K562 (cell line): ENCODE results near the gene ZCCHC14. TPM values are rescaled to one million over a fixed set of nuclear protein-coding genes. Genes with fewer than 3 reads are reported as not detected.

Experiments
- CREM ChIP-seq: IDR thresholded peaks from 2 replicates; pipeline ENCODE4 v1.6.1; 2014; ENCODE audit warnings: antibody characterized with exemption, low read depth
- CXXC5 ChIP-seq: fragments of 250-450 bp; sonication (Bioruptor Pico); IDR thresholded peaks from 2 replicates; pipeline ENCODE4 v1.8.0; 2022; ENCODE audit warnings: inconsistent platforms, mild to moderate bottlenecking, moderate library complexity
- ESRRA ChIP-seq: fragments of 450-650 bp; IDR thresholded peaks from 2 replicates; pipeline ENCODE4 v1.6.1; 2014; ENCODE audit warnings: low read depth, mild to moderate bottlenecking, moderate library complexity, borderline replicate concordance
- GABPB1 ChIP-seq: sonication (generic); formaldehyde crosslinking; IDR thresholded peaks from 2 replicates; pipeline ENCODE4 v1.8.0; 2022; ENCODE audit warnings: mild to moderate bottlenecking, missing genetic modification reagents
- GTF2A2 ChIP-seq: IDR thresholded peaks from 2 replicates; pipeline ENCODE4 v1.6.1; 2016; ENCODE audit warnings: mild to moderate bottlenecking, missing genetic modification characterization, missing compliant biosample characterization
- HMG20A ChIP-seq: fragments of 450-650 bp; formaldehyde crosslinking; conservative IDR thresholded peaks from 2 replicates; pipeline ENCODE4 v1.4.0; 2020; ENCODE audit warnings: mild to moderate bottlenecking, mixed read lengths
- NFIC ChIP-seq: fragments of 450-650 bp; IDR thresholded peaks from 2 replicates; pipeline ENCODE4 v1.6.1; 2017; ENCODE audit warnings: mild to moderate bottlenecking, inconsistent platforms
- NFYB ChIP-seq: IDR thresholded peaks from 2 replicates; pipeline ENCODE4 v1.6.1; 2011; ENCODE audit warnings: mild to moderate bottlenecking, moderate library complexity; ENCODE audit not compliant: insufficient read length; ENCODE audit errors: extremely low read depth
- NUFIP1 ChIP-seq: fragments of 450-650 bp; IDR thresholded peaks from 2 replicates; pipeline ENCODE4 v1.6.1; 2018; ENCODE audit not compliant: partially characterized antibody
- POLR2H ChIP-seq: IDR thresholded peaks from 2 replicates; pipeline ENCODE4 v1.6.1; 2016; ENCODE audit warnings: missing genetic modification characterization, low read depth, mild to moderate bottlenecking, control low read depth, missing compliant biosample characterization, moderate library complexity
- POLR3A ChIP-seq: IDR thresholded peaks from 2 replicates; pipeline ENCODE4 v1.6.1; 2011; ENCODE audit warnings: borderline replicate concordance, mild to moderate bottlenecking, moderate library complexity; ENCODE audit not compliant: insufficient read length, insufficient read depth; ENCODE audit errors: extremely low read depth
- PTBP1 ChIP-seq: fragments of 200-400 bp; formaldehyde crosslinking; IDR thresholded peaks from 2 replicates; pipeline ENCODE4 v1.6.1; 2017; ENCODE audit warnings: low read depth, low read length
- PURB ChIP-seq: sonication (generic); formaldehyde crosslinking; IDR thresholded peaks from 2 replicates; pipeline ENCODE4 v1.9.0; 2021; ENCODE audit warnings: low read depth, mild to moderate bottlenecking, missing genetic modification reagents
- SIN3A ChIP-seq, 2 experiments: fragments of 150-350 bp in 1 of 2; IDR thresholded peaks; 2 replicates each; pipeline ENCODE4 v1.6.1; 2011 to 2016; ENCODE audit warnings: borderline replicate concordance in 2 of 2, low read depth in 2 of 2, low read length in 2 of 2, mild to moderate bottlenecking in 2 of 2, moderate library complexity in 2 of 2; ENCODE audit not compliant: control insufficient read depth in 1 of 2
- SMAD4 ChIP-seq: fragments of 250-450 bp; sonication (Bioruptor Pico); conservative IDR thresholded peaks from 2 replicates; pipeline ENCODE4 v1.8.0; 2021; ENCODE audit warnings: inconsistent platforms, mild to moderate bottlenecking, moderate library complexity
- SP1 ChIP-seq: sonication (generic); formaldehyde crosslinking; IDR thresholded peaks from 2 replicates; pipeline ENCODE4 v1.8.1; 2022; ENCODE audit warnings: mild to moderate bottlenecking, missing genetic modification reagents
- TOE1 ChIP-seq, 2 experiments: fragments of 450-650 bp in 1 of 2; sonication (generic) in 1 of 2; formaldehyde crosslinking in 1 of 2; IDR thresholded peaks; 2 replicates each; pipeline versions ENCODE4 v1.7.1 to v1.8.0; 2016 to 2022; ENCODE audit warnings: borderline replicate concordance in 2 of 2, mild to moderate bottlenecking in 2 of 2, antibody characterized with exemption in 1 of 2, inconsistent platforms in 1 of 2, low read depth in 1 of 2, missing genetic modification reagents in 1 of 2, moderate library complexity in 1 of 2
- USF1 ChIP-seq: sonication (generic); formaldehyde crosslinking; IDR thresholded peaks from 2 replicates; pipeline ENCODE4 v1.9.0; 2022; ENCODE audit warnings: mild to moderate bottlenecking, missing genetic modification reagents
- polyA plus RNA-seq, 8 experiments: library from polyadenylated mRNA; depleted of rRNA in 4 of 8; stranded (reverse) in 5 of 8; unstranded in 3 of 8; fragments of >200 nt; fragmentation: Nextera tagmentation in 2 of 8; fragmentation: Illumina TruSeq in 1 of 8; extraction: Ambion mirVana in 2 of 8; extraction: Trizol in 1 of 8; gene quantifications; 2 replicates each; pipeline versions ENCODE4 v1.2.1 to v1.2.3, GENCODE V29; 2011 to 2014; ENCODE audit warnings: inconsistent platforms in 1 of 8, missing spikeins in 1 of 8
- total RNA-seq, 7 experiments: library from RNA; depleted of rRNA in 6 of 7; stranded (reverse); fragments of >200 nt in 6 of 7; fragmentation: Illumina TruSeq in 2 of 7; extraction: Trizol in 2 of 7; gene quantifications; 2 replicates each; pipeline versions ENCODE4 v1.2.1 to v1.2.3, GENCODE V29; 2011 to 2021; ENCODE audit warnings: low replicate concordance in 1 of 7
- TF ChIP-seq, protein P1 (sequence below), 2 experiments: fragments of 200-800 bp in 1 of 2; sonication (Bioruptor generic) in 1 of 2; sonication (generic) in 1 of 2; formaldehyde crosslinking in 1 of 2; IDR thresholded peaks in 1 of 2; conservative IDR thresholded peaks in 1 of 2; 2 replicates each; pipeline versions ENCODE4 v1.5.0 to v1.6.1; 2016 to 2020; ENCODE audit warnings: missing compliant biosample characterization in 1 of 2, missing genetic modification characterization in 1 of 2, missing genetic modification reagents in 1 of 2
- TF ChIP-seq, protein P2 (sequence below), 2 experiments: fragments of 450-650 bp; conservative IDR thresholded peaks; 2 replicates each; pipeline ENCODE4 v1.6.1; 2017; ENCODE audit warnings: mild to moderate bottlenecking in 2 of 2, moderate library complexity in 2 of 2
- TF ChIP-seq, protein P3 (sequence below): sonication (generic); formaldehyde crosslinking; IDR thresholded peaks from 2 replicates; pipeline ENCODE4 v1.5.0; 2020; ENCODE audit warnings: missing genetic modification reagents

The ZCCHC14 gene
- total and polyA plus RNA-seq, 9 of the 15 experiments (the other 6 are each of a cell fraction or from before 2014, with no cell fraction given) = 1.5 to 12.4 (median 2.9) TPM

DNA sequence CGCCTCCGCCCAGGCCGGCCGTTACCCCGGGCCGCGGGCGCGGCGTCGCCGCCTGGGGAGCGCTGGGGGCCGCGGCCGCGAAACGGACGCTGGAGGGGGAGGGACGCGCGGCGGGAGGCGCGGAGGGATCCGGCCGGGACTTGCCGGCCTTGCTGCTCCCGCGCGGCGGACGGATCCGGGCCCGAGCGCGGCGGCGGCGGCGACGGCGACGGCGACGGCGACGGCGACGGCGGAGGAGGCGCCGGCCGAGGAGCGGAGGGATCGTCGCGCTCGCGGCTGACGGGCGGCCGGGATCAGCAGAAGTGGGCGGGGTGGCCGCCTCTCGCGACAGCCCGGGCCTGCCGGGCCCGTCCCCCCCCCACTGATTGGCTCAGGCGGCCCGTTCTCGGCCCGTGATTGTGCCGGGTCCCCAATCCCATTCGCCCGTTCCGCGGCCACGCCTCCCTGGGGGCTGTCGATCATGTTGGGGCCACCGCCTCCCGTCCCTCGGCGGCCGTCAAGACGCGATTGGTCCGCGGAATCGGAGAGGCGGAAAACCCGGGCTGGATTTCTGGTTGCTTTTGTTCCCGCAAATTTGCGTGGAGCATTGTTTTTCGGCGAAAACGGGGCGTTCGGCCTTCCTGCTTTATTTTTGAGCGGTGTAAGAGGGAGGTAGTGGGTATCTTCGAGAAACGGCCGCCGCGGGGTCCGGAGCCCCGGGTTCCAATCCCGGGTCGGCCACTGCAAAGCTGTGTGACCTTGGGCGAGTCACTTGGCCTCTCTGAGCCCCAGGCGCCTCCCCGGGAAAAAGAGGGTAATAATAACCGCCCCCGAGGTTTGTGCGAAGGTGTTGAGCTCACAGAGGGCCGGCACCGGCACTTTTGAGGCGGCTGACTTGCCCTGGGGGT lies at the start of gene ZCCHC14 (continued):
- TF ChIP-seq, protein P1, sequence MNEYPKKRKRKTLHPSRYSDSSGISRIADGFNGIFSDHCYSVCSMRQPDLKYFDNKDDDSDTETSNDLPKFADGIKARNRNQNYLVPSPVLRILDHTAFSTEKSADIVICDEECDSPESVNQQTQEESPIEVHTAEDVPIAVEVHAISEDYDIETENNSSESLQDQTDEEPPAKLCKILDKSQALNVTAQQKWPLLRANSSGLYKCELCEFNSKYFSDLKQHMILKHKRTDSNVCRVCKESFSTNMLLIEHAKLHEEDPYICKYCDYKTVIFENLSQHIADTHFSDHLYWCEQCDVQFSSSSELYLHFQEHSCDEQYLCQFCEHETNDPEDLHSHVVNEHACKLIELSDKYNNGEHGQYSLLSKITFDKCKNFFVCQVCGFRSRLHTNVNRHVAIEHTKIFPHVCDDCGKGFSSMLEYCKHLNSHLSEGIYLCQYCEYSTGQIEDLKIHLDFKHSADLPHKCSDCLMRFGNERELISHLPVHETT (CRISPR knock-in tag; conservative IDR thresholded peaks at IDR 0.05 in 1 of 2, IDR thresholded peaks at IDR 0.05 in 1 of 2) = peak in 1 of 2 experiments; percentile 100; a peak in 2 of 4 replicates
- TF ChIP-seq ESRRA = peak; percentile 68
- TF ChIP-seq GTF2A2 = no peak
- peak; percentile 94 for TF ChIP-seq SMAD4 (CRISPR knock-in tag)
- TF ChIP-seq, protein P2, sequence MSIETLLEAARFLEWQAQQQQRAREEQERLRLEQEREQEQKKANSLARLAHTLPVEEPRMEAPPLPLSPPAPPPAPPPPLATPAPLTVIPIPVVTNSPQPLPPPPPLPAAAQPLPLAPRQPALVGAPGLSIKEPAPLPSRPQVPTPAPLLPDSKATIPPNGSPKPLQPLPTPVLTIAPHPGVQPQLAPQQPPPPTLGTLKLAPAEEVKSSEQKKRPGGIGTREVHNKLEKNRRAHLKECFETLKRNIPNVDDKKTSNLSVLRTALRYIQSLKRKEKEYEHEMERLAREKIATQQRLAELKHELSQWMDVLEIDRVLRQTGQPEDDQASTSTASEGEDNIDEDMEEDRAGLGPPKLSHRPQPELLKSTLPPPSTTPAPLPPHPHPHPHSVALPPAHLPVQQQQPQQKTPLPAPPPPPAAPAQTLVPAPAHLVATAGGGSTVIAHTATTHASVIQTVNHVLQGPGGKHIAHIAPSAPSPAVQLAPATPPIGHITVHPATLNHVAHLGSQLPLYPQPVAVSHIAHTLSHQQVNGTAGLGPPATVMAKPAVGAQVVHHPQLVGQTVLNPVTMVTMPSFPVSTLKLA (conservative IDR thresholded peaks at IDR 0.05) = peak in 1 of 2 experiments; percentile 48; a peak in 3 of 4 replicates
- TF ChIP-seq NFIC = no peak
- peak; percentile 85; the same call in 1 of the 2 replicates for TF ChIP-seq PTBP1
- no peak for TF ChIP-seq POLR3A
- no peak for TF ChIP-seq HMG20A (CRISPR knock-in tag)
- no peak for TF ChIP-seq NUFIP1
- no peak for TF ChIP-seq POLR2H (tag)
- peak; percentile 31 to 66; a peak in 2 of 4 replicates for TF ChIP-seq SIN3A (IDR thresholded peaks at IDR 0.05; ENCODE audit: borderline replicate concordance in 2 of 2, control insufficient read depth in 1 of 2, low read depth in 2 of 2, low read length in 2 of 2)
- peak; percentile 87 for TF ChIP-seq SP1 (CRISPR knock-in tag)
- TF ChIP-seq GABPB1 (CRISPR knock-in tag) = peak; percentile 51; the same call in 1 of the 2 replicates
- TF ChIP-seq PURB (CRISPR knock-in tag) = no peak
- TF ChIP-seq CXXC5 = peak; percentile 95
- peak; percentile 91 for TF ChIP-seq CREM
- peak; percentile 92 for TF ChIP-seq NFYB
- TF ChIP-seq USF1 (CRISPR knock-in tag) = peak; percentile 73
- TF ChIP-seq, protein P3, sequence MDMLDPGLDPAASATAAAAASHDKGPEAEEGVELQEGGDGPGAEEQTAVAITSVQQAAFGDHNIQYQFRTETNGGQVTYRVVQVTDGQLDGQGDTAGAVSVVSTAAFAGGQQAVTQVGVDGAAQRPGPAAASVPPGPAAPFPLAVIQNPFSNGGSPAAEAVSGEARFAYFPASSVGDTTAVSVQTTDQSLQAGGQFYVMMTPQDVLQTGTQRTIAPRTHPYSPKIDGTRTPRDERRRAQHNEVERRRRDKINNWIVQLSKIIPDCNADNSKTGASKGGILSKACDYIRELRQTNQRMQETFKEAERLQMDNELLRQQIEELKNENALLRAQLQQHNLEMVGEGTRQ (CRISPR knock-in tag) = peak; percentile 40
- peak; percentile 74; the same call in 1 of the 2 replicates for TF ChIP-seq TOE1 (IDR thresholded peaks at IDR 0.05; ENCODE audit: borderline replicate concordance)
- no peak for TF ChIP-seq TOE1 (CRISPR knock-in tag; IDR thresholded peaks at IDR 0.05; ENCODE audit: borderline replicate concordance, low read depth)
